Measurements from ENCODE around the gene ENTPD6.

ENTPD6 gene

DNA sequence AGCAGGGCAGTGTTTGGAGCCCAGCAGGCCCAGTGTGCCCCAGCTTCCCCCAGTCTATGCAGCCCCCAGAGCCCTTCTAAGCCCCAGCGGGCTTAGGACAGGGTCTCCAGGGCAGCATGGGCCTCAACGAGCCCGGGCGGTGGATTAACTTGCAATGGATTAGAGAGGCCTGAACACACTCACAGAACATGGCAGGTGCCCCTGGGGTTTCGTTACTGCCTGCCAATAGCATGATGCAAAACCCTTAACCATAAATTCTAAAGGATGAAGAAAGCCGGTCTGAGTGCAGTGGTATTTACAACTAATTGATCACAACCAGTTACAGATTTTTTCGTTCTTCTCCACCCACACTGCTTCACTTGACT, 18.9 kb downstream of the ENTPD6 start:
- ChIA-PET POLR2A (no interaction called here), CTCF (no interaction called here)
- Histone ChIP-seq H3K4me3 (ENCODE audit: low read depth, low read length) (no peak overlapping the region), H3K9me3 (ENCODE audit: control insufficient read depth, insufficient read depth, low read depth, low read length) (no peaks in the 10 kb centered on the region), H3K36me3 (ENCODE audit: control insufficient read depth in 2 of 2, insufficient read depth in 1 of 2, low read length in 2 of 2) (peaks cover 13 to 94% of the 10 kb centered on the region in 2 experiments; a peak in 2 of 3 replicates), H3K27ac (ENCODE audit: extremely low read depth, low read depth, low read length) (no peak overlapping the region), H3K4me1 (ENCODE audit: control insufficient read depth, insufficient read depth, low read length) (no peaks in the 10 kb centered on the region)
- TF ChIP-seq ZBTB20 (tag by site-specific recombination; IDR thresholded peaks at IDR 0.05) (no peak), ZNF560 (tag by site-specific recombination; IDR thresholded peaks at IDR 0.05; ENCODE audit: borderline replicate concordance) (no peak), RBAK (tag by site-specific recombination; IDR thresholded peaks at IDR 0.05) (no peak), ZNF211 (tag by site-specific recombination; IDR thresholded peaks at IDR 0.05; ENCODE audit: low read depth) (no peak), ZNF169 (tag by site-specific recombination; IDR thresholded peaks at IDR 0.05) (no peak), HOXD13 (CRISPR knock-in tag; IDR thresholded peaks at IDR 0.05; ENCODE audit: borderline replicate concordance) (no peak), ZNF274 (IDR thresholded peaks at IDR 0.05; ENCODE audit: low read length) (no peak), ZNF274 (tag by site-specific recombination; IDR thresholded peaks at IDR 0.05; ENCODE audit: borderline replicate concordance) (no peak), SP7 (tag by site-specific recombination; IDR thresholded peaks at IDR 0.05) (no peak), ZBTB48 (tag by site-specific recombination; IDR thresholded peaks at IDR 0.05) (no peak)
- TF ChIP-seq, protein P1, sequence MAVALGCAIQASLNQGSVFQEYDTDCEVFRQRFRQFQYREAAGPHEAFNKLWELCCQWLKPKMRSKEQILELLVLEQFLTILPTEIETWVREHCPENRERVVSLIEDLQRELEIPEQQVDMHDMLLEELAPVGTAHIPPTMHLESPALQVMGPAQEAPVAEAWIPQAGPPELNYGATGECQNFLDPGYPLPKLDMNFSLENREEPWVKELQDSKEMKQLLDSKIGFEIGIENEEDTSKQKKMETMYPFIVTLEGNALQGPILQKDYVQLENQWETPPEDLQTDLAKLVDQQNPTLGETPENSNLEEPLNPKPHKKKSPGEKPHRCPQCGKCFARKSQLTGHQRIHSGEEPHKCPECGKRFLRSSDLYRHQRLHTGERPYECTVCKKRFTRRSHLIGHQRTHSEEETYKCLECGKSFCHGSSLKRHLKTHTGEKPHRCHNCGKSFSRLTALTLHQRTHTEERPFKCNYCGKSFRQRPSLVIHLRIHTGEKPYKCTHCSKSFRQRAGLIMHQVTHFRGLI (tag by site-specific recombination; IDR thresholded peaks at IDR 0.05) = no peak
- TF ChIP-seq, protein P2, sequence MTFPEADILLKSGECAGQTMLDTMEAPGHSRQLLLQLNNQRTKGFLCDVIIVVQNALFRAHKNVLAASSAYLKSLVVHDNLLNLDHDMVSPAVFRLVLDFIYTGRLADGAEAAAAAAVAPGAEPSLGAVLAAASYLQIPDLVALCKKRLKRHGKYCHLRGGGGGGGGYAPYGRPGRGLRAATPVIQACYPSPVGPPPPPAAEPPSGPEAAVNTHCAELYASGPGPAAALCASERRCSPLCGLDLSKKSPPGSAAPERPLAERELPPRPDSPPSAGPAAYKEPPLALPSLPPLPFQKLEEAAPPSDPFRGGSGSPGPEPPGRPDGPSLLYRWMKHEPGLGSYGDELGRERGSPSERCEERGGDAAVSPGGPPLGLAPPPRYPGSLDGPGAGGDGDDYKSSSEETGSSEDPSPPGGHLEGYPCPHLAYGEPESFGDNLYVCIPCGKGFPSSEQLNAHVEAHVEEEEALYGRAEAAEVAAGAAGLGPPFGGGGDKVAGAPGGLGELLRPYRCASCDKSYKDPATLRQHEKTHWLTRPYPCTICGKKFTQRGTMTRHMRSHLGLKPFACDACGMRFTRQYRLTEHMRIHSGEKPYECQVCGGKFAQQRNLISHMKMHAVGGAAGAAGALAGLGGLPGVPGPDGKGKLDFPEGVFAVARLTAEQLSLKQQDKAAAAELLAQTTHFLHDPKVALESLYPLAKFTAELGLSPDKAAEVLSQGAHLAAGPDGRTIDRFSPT (tag by site-specific recombination; IDR thresholded peaks at IDR 0.05) = no peak
- TF ChIP-seq, protein P3, sequence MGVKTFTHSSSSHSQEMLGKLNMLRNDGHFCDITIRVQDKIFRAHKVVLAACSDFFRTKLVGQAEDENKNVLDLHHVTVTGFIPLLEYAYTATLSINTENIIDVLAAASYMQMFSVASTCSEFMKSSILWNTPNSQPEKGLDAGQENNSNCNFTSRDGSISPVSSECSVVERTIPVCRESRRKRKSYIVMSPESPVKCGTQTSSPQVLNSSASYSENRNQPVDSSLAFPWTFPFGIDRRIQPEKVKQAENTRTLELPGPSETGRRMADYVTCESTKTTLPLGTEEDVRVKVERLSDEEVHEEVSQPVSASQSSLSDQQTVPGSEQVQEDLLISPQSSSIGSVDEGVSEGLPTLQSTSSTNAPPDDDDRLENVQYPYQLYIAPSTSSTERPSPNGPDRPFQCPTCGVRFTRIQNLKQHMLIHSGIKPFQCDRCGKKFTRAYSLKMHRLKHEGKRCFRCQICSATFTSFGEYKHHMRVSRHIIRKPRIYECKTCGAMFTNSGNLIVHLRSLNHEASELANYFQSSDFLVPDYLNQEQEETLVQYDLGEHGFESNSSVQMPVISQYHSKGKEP (tag by site-specific recombination; IDR thresholded peaks at IDR 0.05) = no peak

DNA sequence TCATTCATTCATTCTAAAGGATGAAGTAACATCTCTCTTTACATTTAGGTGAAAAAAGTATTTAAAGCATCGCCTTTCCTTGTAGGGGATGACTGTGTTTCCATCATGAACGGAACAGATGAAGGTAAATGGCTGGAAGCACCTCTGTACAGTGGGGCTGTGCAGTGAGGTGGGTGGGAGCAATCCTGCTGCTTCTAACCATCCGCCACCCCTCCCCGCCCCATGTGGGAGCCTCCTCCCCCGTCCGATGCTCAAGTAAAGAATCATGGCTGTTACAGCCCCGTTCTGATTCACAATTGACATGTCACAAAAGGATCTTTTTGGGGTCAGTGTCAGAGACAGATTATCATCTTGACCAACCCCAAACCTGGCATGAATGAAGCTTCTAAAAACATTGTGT, 19.3 kb downstream of the ENTPD6 start:
- CTCF ChIA-PET = interaction anchor here (0.7 kb wide), 1 partner anchor 10 kb away, joined by 4 read pairs; no protein-coding TSS in a partner anchor
- no peaks in the 10 kb centered on the region for H3K4me1 ChIP-seq (ENCODE audit: control insufficient read depth, insufficient read depth, low read length)
- no peak overlapping the region for H3K4me3 ChIP-seq (ENCODE audit: low read depth, low read length)
- H3K9me3 ChIP-seq (ENCODE audit: control insufficient read depth, insufficient read depth, low read depth, low read length) = no peaks in the 10 kb centered on the region
- no peak overlapping the region for H3K27ac ChIP-seq (ENCODE audit: extremely low read depth, low read depth, low read length)
- H3K36me3 ChIP-seq (ENCODE audit: control insufficient read depth in 2 of 2, insufficient read depth in 1 of 2, low read length in 2 of 2) = peaks cover 13 to 95% of the 10 kb centered on the region in 2 experiments; a peak in 2 of 3 replicates
- POLR2A ChIA-PET = no interaction called here
- TF ChIP-seq ZNF114 (tag by site-specific recombination; IDR thresholded peaks at IDR 0.05) = no peak
- TF ChIP-seq ZBTB20 (tag by site-specific recombination; IDR thresholded peaks at IDR 0.05) = no peak
- no peak for TF ChIP-seq ZNF274 (IDR thresholded peaks at IDR 0.05; ENCODE audit: low read length)
- TF ChIP-seq ZNF274 (tag by site-specific recombination; IDR thresholded peaks at IDR 0.05; ENCODE audit: borderline replicate concordance) = no peak
- TF ChIP-seq ZNF791 (tag by site-specific recombination; IDR thresholded peaks at IDR 0.05) = no peak
- no peak for TF ChIP-seq SP3 (tag by site-specific recombination; IDR thresholded peaks at IDR 0.05)
- no peak for TF ChIP-seq ZNF623 (tag by site-specific recombination; IDR thresholded peaks at IDR 0.05)
- no peak for TF ChIP-seq ZNF211 (tag by site-specific recombination; IDR thresholded peaks at IDR 0.05; ENCODE audit: low read depth)
- no peak for TF ChIP-seq SP2 (tag by site-specific recombination; IDR thresholded peaks at IDR 0.05)
- no peak for TF ChIP-seq ZNF341 (tag by site-specific recombination; IDR thresholded peaks at IDR 0.05; ENCODE audit: low read depth)
- TF ChIP-seq, protein P4, sequence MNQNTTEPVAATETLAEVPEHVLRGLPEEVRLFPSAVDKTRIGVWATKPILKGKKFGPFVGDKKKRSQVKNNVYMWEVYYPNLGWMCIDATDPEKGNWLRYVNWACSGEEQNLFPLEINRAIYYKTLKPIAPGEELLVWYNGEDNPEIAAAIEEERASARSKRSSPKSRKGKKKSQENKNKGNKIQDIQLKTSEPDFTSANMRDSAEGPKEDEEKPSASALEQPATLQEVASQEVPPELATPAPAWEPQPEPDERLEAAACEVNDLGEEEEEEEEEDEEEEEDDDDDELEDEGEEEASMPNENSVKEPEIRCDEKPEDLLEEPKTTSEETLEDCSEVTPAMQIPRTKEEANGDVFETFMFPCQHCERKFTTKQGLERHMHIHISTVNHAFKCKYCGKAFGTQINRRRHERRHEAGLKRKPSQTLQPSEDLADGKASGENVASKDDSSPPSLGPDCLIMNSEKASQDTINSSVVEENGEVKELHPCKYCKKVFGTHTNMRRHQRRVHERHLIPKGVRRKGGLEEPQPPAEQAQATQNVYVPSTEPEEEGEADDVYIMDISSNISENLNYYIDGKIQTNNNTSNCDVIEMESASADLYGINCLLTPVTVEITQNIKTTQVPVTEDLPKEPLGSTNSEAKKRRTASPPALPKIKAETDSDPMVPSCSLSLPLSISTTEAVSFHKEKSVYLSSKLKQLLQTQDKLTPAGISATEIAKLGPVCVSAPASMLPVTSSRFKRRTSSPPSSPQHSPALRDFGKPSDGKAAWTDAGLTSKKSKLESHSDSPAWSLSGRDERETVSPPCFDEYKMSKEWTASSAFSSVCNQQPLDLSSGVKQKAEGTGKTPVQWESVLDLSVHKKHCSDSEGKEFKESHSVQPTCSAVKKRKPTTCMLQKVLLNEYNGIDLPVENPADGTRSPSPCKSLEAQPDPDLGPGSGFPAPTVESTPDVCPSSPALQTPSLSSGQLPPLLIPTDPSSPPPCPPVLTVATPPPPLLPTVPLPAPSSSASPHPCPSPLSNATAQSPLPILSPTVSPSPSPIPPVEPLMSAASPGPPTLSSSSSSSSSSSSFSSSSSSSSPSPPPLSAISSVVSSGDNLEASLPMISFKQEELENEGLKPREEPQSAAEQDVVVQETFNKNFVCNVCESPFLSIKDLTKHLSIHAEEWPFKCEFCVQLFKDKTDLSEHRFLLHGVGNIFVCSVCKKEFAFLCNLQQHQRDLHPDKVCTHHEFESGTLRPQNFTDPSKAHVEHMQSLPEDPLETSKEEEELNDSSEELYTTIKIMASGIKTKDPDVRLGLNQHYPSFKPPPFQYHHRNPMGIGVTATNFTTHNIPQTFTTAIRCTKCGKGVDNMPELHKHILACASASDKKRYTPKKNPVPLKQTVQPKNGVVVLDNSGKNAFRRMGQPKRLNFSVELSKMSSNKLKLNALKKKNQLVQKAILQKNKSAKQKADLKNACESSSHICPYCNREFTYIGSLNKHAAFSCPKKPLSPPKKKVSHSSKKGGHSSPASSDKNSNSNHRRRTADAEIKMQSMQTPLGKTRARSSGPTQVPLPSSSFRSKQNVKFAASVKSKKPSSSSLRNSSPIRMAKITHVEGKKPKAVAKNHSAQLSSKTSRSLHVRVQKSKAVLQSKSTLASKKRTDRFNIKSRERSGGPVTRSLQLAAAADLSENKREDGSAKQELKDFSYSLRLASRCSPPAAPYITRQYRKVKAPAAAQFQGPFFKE (tag by site-specific recombination; IDR thresholded peaks at IDR 0.05; ENCODE audit: borderline replicate concordance) = no peak
- TF ChIP-seq, protein P5, sequence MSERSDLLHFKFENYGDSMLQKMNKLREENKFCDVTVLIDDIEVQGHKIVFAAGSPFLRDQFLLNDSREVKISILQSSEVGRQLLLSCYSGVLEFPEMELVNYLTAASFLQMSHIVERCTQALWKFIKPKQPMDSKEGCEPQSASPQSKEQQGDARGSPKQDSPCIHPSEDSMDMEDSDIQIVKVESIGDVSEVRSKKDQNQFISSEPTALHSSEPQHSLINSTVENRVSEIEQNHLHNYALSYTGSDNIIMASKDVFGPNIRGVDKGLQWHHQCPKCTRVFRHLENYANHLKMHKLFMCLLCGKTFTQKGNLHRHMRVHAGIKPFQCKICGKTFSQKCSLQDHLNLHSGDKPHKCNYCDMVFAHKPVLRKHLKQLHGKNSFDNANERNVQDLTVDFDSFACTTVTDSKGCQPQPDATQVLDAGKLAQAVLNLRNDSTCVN (tag by site-specific recombination; optimal IDR thresholded peaks at IDR 0.05) = no peak
- TF ChIP-seq ZNF707 (tag by site-specific recombination; IDR thresholded peaks at IDR 0.05) = no peak
- no peak for TF ChIP-seq ZNF658 (tag by site-specific recombination; IDR thresholded peaks at IDR 0.05)

Measured in HEK293 (cell line).